Measurements from ENCODE around the gene LSM12. TPM values are rescaled to one million over a fixed set of nuclear protein-coding genes. Genes with fewer than 3 reads are reported as not detected.
"Not testable (repeated sequence)": the region's sequence is repeated elsewhere in the genome, so short reads cannot be mapped to it uniquely, and the experiment has no call there.

Gene LSM12
- total and polyA plus RNA-seq, 7 experiments from 2014 or later = 29.3 to 72.5 (median 39.9) TPM

GRCh38 chr17:44062871-44063270, 3.6 kb downstream of the LSM12 start:
- peaks cover 0 to 44% (median 9%) of the 10 kb centered on the region in 3 experiments for H3K36me3 ChIP-seq (ENCODE audit: control insufficient read depth in 2 of 3, insufficient read depth in 3 of 3, low read length in 3 of 3)
- no peak overlapping the region for H3K27ac ChIP-seq (ENCODE audit: low read depth, low read length)
- Mint-ChIP-seq H3K27me3 (no peaks in the 10 kb centered on the region), H3K4me1 (peaks cover 35 to 68% (median 57%) of the 10 kb centered on the region in 7 donors), H3K27ac (peak overlapping the region in 2 of 9 donors; percentile 18 to 23), H3K4me3 (peak overlapping the region in 2 of 10 donors; percentile 15 to 48), H3K36me3 (peaks cover 3 to 25% (median 11%) of the 10 kb centered on the region in 5 donors), H3K9me3 (no peaks in the 10 kb centered on the region)
- CTCF ChIA-PET = no interaction called here
- ATAC-seq (no peak), DNase-seq (no peak)
- intact Hi-C loops (cut with micrococcal nuclease) = no loop called here
- no peak overlapping the region for H3K4me3 ChIP-seq (ENCODE audit: low read length)
- POLR2A ChIA-PET = interaction anchor here (1.0 kb wide), 1 partner anchor 283 kb away, joined by 3 read pairs; the partner anchor contains the start of gene GRN
- no peaks in the 10 kb centered on the region for H3K27me3 ChIP-seq (ENCODE audit: control insufficient read depth in 2 of 2, insufficient read depth in 2 of 2, low read length in 2 of 2)
- no peaks in the 10 kb centered on the region for H3K9me3 ChIP-seq (ENCODE audit: control insufficient read depth in 2 of 3, low read length in 3 of 3)
- peaks cover 8 to 10% of the 10 kb centered on the region in 2 donors for H3K4me1 ChIP-seq (ENCODE audit: control insufficient read depth in 2 of 2, insufficient read depth in 2 of 2, low read length in 2 of 2)

- ChIA-PET CTCF (interaction anchor here (0.6 kb wide), 2 partner anchors 66 to 107 kb away, joined by 3 read pairs; no protein-coding TSS in a partner anchor), POLR2A (no interaction called here)
- H3K9me3 Mint-ChIP-seq = no peaks in the 10 kb centered on the region
- no peak overlapping the region for H3K27ac Mint-ChIP-seq
- H3K4me3 Mint-ChIP-seq = no peak overlapping the region
- H3K4me3 ChIP-seq (ENCODE audit: low read length) = no peak overlapping the region
- intact Hi-C loops (cut with micrococcal nuclease) = no loop called here
- no peaks in the 10 kb centered on the region for H3K27me3 ChIP-seq (ENCODE audit: control insufficient read depth in 2 of 2, insufficient read depth in 2 of 2, low read length in 2 of 2)
- no peaks in the 10 kb centered on the region for H3K9me3 ChIP-seq (ENCODE audit: control insufficient read depth in 2 of 3, low read length in 3 of 3)
- H3K36me3 Mint-ChIP-seq = peaks cover 3 to 25% (median 11%) of the 10 kb centered on the region in 5 donors
- H3K36me3 ChIP-seq (ENCODE audit: control insufficient read depth in 2 of 3, insufficient read depth in 3 of 3, low read length in 3 of 3) = peaks cover 0 to 49% (median 9%) of the 10 kb centered on the region in 3 experiments
- no peak for ATAC-seq
- no peak overlapping the region for H3K27ac ChIP-seq (ENCODE audit: low read depth, low read length)
- no peaks in the 10 kb centered on the region for H3K27me3 Mint-ChIP-seq
- H3K4me1 ChIP-seq (ENCODE audit: control insufficient read depth in 2 of 2, insufficient read depth in 2 of 2, low read length in 2 of 2) = peaks cover 0 to 3% of the 10 kb centered on the region in 2 donors
- peaks cover 28 to 58% (median 52%) of the 10 kb centered on the region in 7 donors for H3K4me1 Mint-ChIP-seq
- DNase-seq = no peak
Measured at GRCh38 chr17:44061446-44061845, 5.0 kb downstream of the LSM12 start.

- POLR2A ChIA-PET = interaction anchor here (0.7 kb wide), 1 partner anchor 68 kb away, joined by 3 read pairs; no protein-coding TSS in a partner anchor
- Histone ChIP-seq H3K27me3 (ENCODE audit: control insufficient read depth in 2 of 2, insufficient read depth in 2 of 2, low read length in 2 of 2) (no peaks in the 10 kb centered on the region), H3K4me3 (ENCODE audit: low read length) (no peak overlapping the region), H3K27ac (ENCODE audit: low read depth, low read length) (no peak overlapping the region), H3K9me3 (ENCODE audit: control insufficient read depth in 2 of 3, low read length in 3 of 3) (no peaks in the 10 kb centered on the region), H3K36me3 (ENCODE audit: control insufficient read depth in 2 of 3, insufficient read depth in 3 of 3, low read length in 3 of 3) (peaks cover 0 to 56% (median 9%) of the 10 kb centered on the region in 3 experiments), H3K4me1 (ENCODE audit: control insufficient read depth in 2 of 2, insufficient read depth in 2 of 2, low read length in 2 of 2) (peaks cover 0 to 3% of the 10 kb centered on the region in 2 donors)
- intact Hi-C loops (cut with micrococcal nuclease) = no loop called here
- Mint-ChIP-seq H3K36me3 (peaks cover 3 to 26% (median 14%) of the 10 kb centered on the region in 5 donors), H3K4me3 (no peak overlapping the region), H3K27ac (peak overlapping the region in 1 of 9 donors; percentile 29), H3K4me1 (peaks cover 22 to 53% (median 46%) of the 10 kb centered on the region in 7 donors), H3K9me3 (no peaks in the 10 kb centered on the region), H3K27me3 (no peaks in the 10 kb centered on the region)
- ATAC-seq = no peak
- DNase-seq = no peak
- CTCF ChIA-PET = no interaction called here
Measured at GRCh38 chr17:44059101-44059892, 7.2 kb downstream of the LSM12 start.

GRCh38 chr17:44053125-44053872, 13.2 kb downstream of the LSM12 start:
- Mint-ChIP-seq H3K36me3 (peaks cover 0 to 18% (median 11%) of the 10 kb centered on the region in 5 donors), H3K9me3 (no peaks in the 10 kb centered on the region), H3K27me3 (no peaks in the 10 kb centered on the region), H3K4me1 (peaks cover 7 to 22% (median 17%) of the 10 kb centered on the region in 7 donors), H3K4me3 (no peak overlapping the region), H3K27ac (peak overlapping the region in 5 of 9 donors; percentile 16 to 77 (median 35))
- Histone ChIP-seq H3K9me3 (ENCODE audit: control insufficient read depth in 2 of 3, low read length in 3 of 3) (no peaks in the 10 kb centered on the region), H3K36me3 (ENCODE audit: control insufficient read depth in 2 of 3, insufficient read depth in 3 of 3, low read length in 3 of 3) (peaks cover 4 to 67% (median 10%) of the 10 kb centered on the region in 3 experiments), H3K27ac (ENCODE audit: low read depth, low read length) (no peak overlapping the region), H3K4me3 (ENCODE audit: low read length) (no peak overlapping the region), H3K27me3 (ENCODE audit: control insufficient read depth in 2 of 2, insufficient read depth in 2 of 2, low read length in 2 of 2) (no peaks in the 10 kb centered on the region), H3K4me1 (ENCODE audit: control insufficient read depth in 2 of 2, insufficient read depth in 2 of 2, low read length in 2 of 2) (peaks cover 0 to 5% of the 10 kb centered on the region in 2 donors)
- intact Hi-C loops (cut with micrococcal nuclease) = no loop called here
- ATAC-seq = no peak
- POLR2A ChIA-PET = no interaction called here
- CTCF ChIA-PET = interaction anchor here (0.9 kb wide), 1 partner anchor 12 kb away, joined by 5 read pairs; no protein-coding TSS in a partner anchor
- no peak for DNase-seq

- H3K27me3 Mint-ChIP-seq = no peaks in the 10 kb centered on the region
- H3K27ac Mint-ChIP-seq = peak overlapping the region in 2 of 9 donors; percentile 21 to 24
Measured at GRCh38 chr17:44049294-44050060, 17.0 kb downstream of the LSM12 start.

GRCh38 chr17:44046893-44047292, 19.6 kb downstream of the LSM12 start:
- intact Hi-C loops (cut with micrococcal nuclease) = loop anchor here in 1 of 2 donors (10.0 kb wide), 1 partner anchor 132 kb away; no protein-coding TSS in a partner anchor
- H3K27me3 Mint-ChIP-seq; H3K9me3 Mint-ChIP-seq; H3K4me1 ChIP-seq (ENCODE audit: control insufficient read depth in 2 of 2, insufficient read depth in 2 of 2, low read length in 2 of 2); POLR2A ChIA-PET; H3K9me3 ChIP-seq (ENCODE audit: control insufficient read depth in 2 of 3, low read length in 3 of 3); DNase-seq; ATAC-seq; H3K27ac ChIP-seq (ENCODE audit: low read depth, low read length); H3K4me3 Mint-ChIP-seq; CTCF ChIA-PET; H3K4me3 ChIP-seq (ENCODE audit: low read length); H3K27me3 ChIP-seq (ENCODE audit: control insufficient read depth in 2 of 2, insufficient read depth in 2 of 2, low read length in 2 of 2): not testable (repeated sequence)
- peaks cover 4 to 33% (median 12%) of the 10 kb centered on the region in 3 experiments for H3K36me3 ChIP-seq (ENCODE audit: control insufficient read depth in 2 of 3, insufficient read depth in 3 of 3, low read length in 3 of 3)
- H3K27ac Mint-ChIP-seq = peak overlapping the region in 2 of 9 donors; percentile 49 to 60
- H3K4me1 Mint-ChIP-seq = peaks cover 4 to 12% (median 8%) of the 10 kb centered on the region in 7 donors
- H3K36me3 Mint-ChIP-seq = peaks cover 0 to 14% (median 4%) of the 10 kb centered on the region in 5 donors

More at GRCh38 chr17:44049294-44050060, 17.0 kb downstream of the LSM12 start:
- CTCF ChIA-PET = interaction anchor here (0.6 to 1.4 kb wide), 2 partner anchors 104 to 296 kb away, joined by 3 read pairs; no protein-coding TSS in a partner anchor
- H3K36me3 Mint-ChIP-seq = peaks cover 0 to 29% (median 14%) of the 10 kb centered on the region in 5 donors
- DNase-seq (no peak), ATAC-seq (no peak)
- no peak overlapping the region for H3K4me3 Mint-ChIP-seq
- peaks cover 8 to 25% (median 15%) of the 10 kb centered on the region in 7 donors for H3K4me1 Mint-ChIP-seq
- Histone ChIP-seq H3K4me1 (ENCODE audit: control insufficient read depth in 2 of 2, insufficient read depth in 2 of 2, low read length in 2 of 2) (peaks cover 0 to 5% of the 10 kb centered on the region in 2 donors), H3K9me3 (ENCODE audit: control insufficient read depth in 2 of 3, low read length in 3 of 3) (no peaks in the 10 kb centered on the region), H3K4me3 (ENCODE audit: low read length) (no peak overlapping the region), H3K27me3 (ENCODE audit: control insufficient read depth in 2 of 2, insufficient read depth in 2 of 2, low read length in 2 of 2) (no peaks in the 10 kb centered on the region), H3K36me3 (ENCODE audit: control insufficient read depth in 2 of 3, insufficient read depth in 3 of 3, low read length in 3 of 3) (peaks cover 4 to 56% (median 12%) of the 10 kb centered on the region in 3 experiments), H3K27ac (ENCODE audit: low read depth, low read length) (no peak overlapping the region)
- no peaks in the 10 kb centered on the region for H3K9me3 Mint-ChIP-seq
- intact Hi-C loops (cut with micrococcal nuclease) = loop anchor here in 1 of 2 donors (10.0 kb wide), 1 partner anchor 135 kb away; no protein-coding TSS in a partner anchor
- POLR2A ChIA-PET = no interaction called here
